IMR-90 (cell line): Measurements from ENCODE around the gene GLB1L. TPM values are rescaled to one million over a fixed set of nuclear protein-coding genes. Genes with fewer than 3 reads are reported as not detected.
A peak's percentile ranks its signal among the peaks of the same experiment; 100 is the strongest.

Source experiments
- ATAC-seq: fragments of 200-7000 bp; cut with Tn5 transposase; 2 replicates; pipeline ENCODE4 v1.9.1; 2020; ENCODE audit warnings: low read depth, mild to moderate bottlenecking, moderate library complexity
- BruUV-seq: library from RNA; stranded (reverse); fragments of 400-500 nt; replicated peaks from 2 replicates; lab custom pipeline; 2021; lab: Mats Ljungman, UMichigan
- CTCF ChIA-PET: fragments of 300-600 bp; formaldehyde crosslinking; extraction: SDS; loops from one replicate; lab custom pipeline; 2021; ENCODE audit warnings: antibody characterized with exemption; lab: Yijun Ruan, JAX
- POLR2A ChIA-PET: fragments of 300-600 bp; sonication (Branson Sonifier 250); formaldehyde crosslinking; loops from one replicate; lab custom pipeline; 2022; ENCODE audit warnings: antibody characterized with exemption; ENCODE audit not compliant: unreplicated experiment; lab: Charles Lee
- DNase-seq: peaks from one replicate; pipeline ENCODE4 v3.0.0; 2013
- H2AFZ ChIP-seq: replicated peaks from 2 replicates; pipeline ENCODE3; 2013; ENCODE audit warnings: low read length, mild to moderate bottlenecking; ENCODE audit not compliant: poor library complexity
- H2AK5ac ChIP-seq: 2 replicates; pipeline ENCODE4 v1.6.1; 2013; ENCODE audit warnings: low read depth, low read length, inconsistent platforms
- H2AK9ac ChIP-seq: replicated peaks from 2 replicates; pipeline ENCODE3; 2013; ENCODE audit warnings: mild to moderate bottlenecking, low read depth, low read length, moderate library complexity; ENCODE audit not compliant: poor library complexity
- H2BK120ac ChIP-seq: 2 replicates; pipeline ENCODE4 v1.6.1; 2013; ENCODE audit warnings: low read depth, low read length, inconsistent platforms
- H2BK15ac ChIP-seq: 3 replicates; pipeline ENCODE4 v1.6.1; 2013; ENCODE audit warnings: low read depth, low read length, inconsistent platforms
- H2BK20ac ChIP-seq: 2 replicates; pipeline ENCODE4 v1.6.1; 2013; ENCODE audit warnings: low read depth, mild to moderate bottlenecking, inconsistent platforms, low read length, moderate library complexity
- H2BK5ac ChIP-seq: 2 replicates; pipeline ENCODE4 v1.6.1; 2013; ENCODE audit warnings: mild to moderate bottlenecking, low read depth, low read length, inconsistent platforms; ENCODE audit not compliant: poor library complexity, severe bottlenecking
- H3K14ac ChIP-seq: replicated peaks from 2 replicates; pipeline ENCODE4 v1.6.1; 2013; ENCODE audit warnings: low read depth, low read length, inconsistent platforms
- H3K18ac ChIP-seq: 2 replicates; pipeline ENCODE4 v1.6.1; 2013; ENCODE audit warnings: low read depth, low read length, control low read depth
- H3K23ac ChIP-seq: 2 replicates; pipeline ENCODE4 v1.6.1; 2013; ENCODE audit warnings: low read depth, low read length, inconsistent platforms
- H3K27ac ChIP-seq: 2 replicates; pipeline ENCODE4 v1.5.1; 2013; ENCODE audit warnings: mild to moderate bottlenecking, control low read depth, low read length; ENCODE audit not compliant: insufficient read depth
- H3K27me3 ChIP-seq: 2 replicates; pipeline ENCODE4 v1.6.1; 2013; ENCODE audit warnings: low read length; ENCODE audit not compliant: control insufficient read depth, insufficient read depth
- H3K36me3 ChIP-seq: 2 replicates; pipeline ENCODE4 v1.6.1; 2013; ENCODE audit warnings: low read length, mixed read lengths; ENCODE audit not compliant: control insufficient read depth, insufficient read depth
- H3K4ac ChIP-seq: 2 replicates; pipeline ENCODE4 v1.6.1; 2013; ENCODE audit warnings: low read depth, low read length, inconsistent platforms
- H3K4me1 ChIP-seq: 2 replicates; pipeline ENCODE4 v1.6.1; 2013; ENCODE audit warnings: low read length, mixed read lengths; ENCODE audit not compliant: control insufficient read depth, insufficient read depth
- H3K4me2 ChIP-seq: 2 replicates; pipeline ENCODE4 v1.6.1; 2013; ENCODE audit warnings: low read depth, mild to moderate bottlenecking, control low read depth, low read length, moderate library complexity
- H3K4me3 ChIP-seq: 2 replicates; pipeline ENCODE4 v1.5.1; 2013; ENCODE audit warnings: low read depth, mild to moderate bottlenecking, control low read depth, low read length, moderate library complexity; ENCODE audit not compliant: insufficient read depth
- H3K56ac ChIP-seq: 2 replicates; pipeline ENCODE4 v1.6.1; 2013; ENCODE audit warnings: low read length, inconsistent platforms; ENCODE audit not compliant: insufficient read depth; ENCODE audit errors: extremely low read depth
- H3K79me1 ChIP-seq, 2 experiments: 2 replicates each; pipeline ENCODE4 v1.6.1; 2013; ENCODE audit warnings: low read length in 2 of 2, inconsistent platforms in 1 of 2, low read depth in 1 of 2
- H3K9ac ChIP-seq: 2 replicates; pipeline ENCODE4 v1.6.1; 2013; ENCODE audit warnings: low read depth, low read length, control low read depth
- H3K9me1 ChIP-seq: 2 replicates; pipeline ENCODE4 v1.6.1; 2013; ENCODE audit warnings: low read length, inconsistent platforms; ENCODE audit not compliant: insufficient read depth
- H3K9me3 ChIP-seq: 2 replicates; pipeline ENCODE4 v1.6.1; 2013; ENCODE audit warnings: low read length; ENCODE audit not compliant: control insufficient read depth, insufficient read depth
- H4K20me1 ChIP-seq: 2 replicates; pipeline ENCODE4 v1.6.1; 2013; ENCODE audit warnings: low read length, inconsistent platforms; ENCODE audit not compliant: insufficient read depth
- H4K5ac ChIP-seq: 2 replicates; pipeline ENCODE4 v1.6.1; 2013; ENCODE audit warnings: mild to moderate bottlenecking, low read depth, low read length, control low read depth
- H4K8ac ChIP-seq, 2 experiments: 2 replicates each; pipeline ENCODE4 v1.6.1; 2013; ENCODE audit warnings: low read depth in 2 of 2, low read length in 2 of 2, control low read depth in 1 of 2, inconsistent platforms in 1 of 2
- H4K91ac ChIP-seq: 2 replicates; pipeline ENCODE4 v1.6.1; 2013; ENCODE audit warnings: low read depth, low read length, inconsistent platforms; ENCODE audit not compliant: insufficient read depth
- BHLHE40 ChIP-seq: fragments of 150-350 bp; IDR thresholded peaks from 2 replicates; pipeline ENCODE4 v1.6.1; 2016; ENCODE audit warnings: mild to moderate bottlenecking, low read depth, low read length
- CEBPB ChIP-seq: IDR thresholded peaks from 2 replicates; pipeline ENCODE4 v1.6.1; 2012; ENCODE audit warnings: low read depth, low read length, improper control_type of control experiment
- CHD1 ChIP-seq: IDR thresholded peaks from 2 replicates; pipeline ENCODE4 v1.6.1; 2012; ENCODE audit warnings: low read depth, low read length, improper control_type of control experiment
- CTCF ChIP-seq: conservative IDR thresholded peaks from 2 replicates; pipeline ENCODE4 v1.5.1; 2012; ENCODE audit warnings: mild to moderate bottlenecking, low read depth, low read length, improper control_type of control experiment
- FOS ChIP-seq: fragments of 150-350 bp; IDR thresholded peaks from 2 replicates; pipeline ENCODE4 v1.6.1; 2016; ENCODE audit warnings: low read depth, low read length
- MAFK ChIP-seq: IDR thresholded peaks from 2 replicates; pipeline ENCODE4 v1.6.1; 2012; ENCODE audit warnings: low read depth, low read length, improper control_type of control experiment
- MAZ ChIP-seq: IDR thresholded peaks from 2 replicates; pipeline ENCODE4 v1.6.1; 2012; ENCODE audit warnings: low read depth, mild to moderate bottlenecking, low read length, improper control_type of control experiment, moderate library complexity, borderline replicate concordance
- MXI1 ChIP-seq: IDR thresholded peaks from 2 replicates; pipeline ENCODE4 v1.6.1; 2012; ENCODE audit warnings: low read depth, mild to moderate bottlenecking, low read length, moderate library complexity, borderline replicate concordance
- NFE2L2 ChIP-seq: fragments of 150-350 bp; IDR thresholded peaks from 2 replicates; pipeline ENCODE4 v1.6.1; 2016; ENCODE audit warnings: low read depth, mild to moderate bottlenecking, low read length
- POLR2A ChIP-seq: IDR thresholded peaks from 2 replicates; pipeline ENCODE4 v1.6.1; 2012; ENCODE audit warnings: mild to moderate bottlenecking, low read depth, low read length
- RAD21 ChIP-seq: IDR thresholded peaks from 2 replicates; pipeline ENCODE4 v1.6.1; 2012; ENCODE audit warnings: low read length, improper control_type of control experiment
- RCOR1 ChIP-seq: IDR thresholded peaks from 2 replicates; pipeline ENCODE4 v1.6.1; 2012; ENCODE audit warnings: mild to moderate bottlenecking, low read length, improper control_type of control experiment; ENCODE audit not compliant: insufficient replicate concordance
- RFX5 ChIP-seq: IDR thresholded peaks from 2 replicates; pipeline ENCODE4 v1.8.0; 2012; ENCODE audit warnings: low read depth, mild to moderate bottlenecking, low read length, moderate library complexity
- SMC3 ChIP-seq: fragments of 150-350 bp; IDR thresholded peaks from 2 replicates; pipeline ENCODE4 v1.6.1; 2016; ENCODE audit warnings: low read depth, mild to moderate bottlenecking, antibody characterized with exemption, low read length, moderate library complexity
- USF2 ChIP-seq: fragments of 150-350 bp; IDR thresholded peaks from 2 replicates; pipeline ENCODE4 v1.6.1; 2017; ENCODE audit warnings: mild to moderate bottlenecking, antibody characterized with exemption, low read length, low read depth
- WGBS, 2 experiments: methylation state at CpG; one replicate each; pipeline versions ENCODE4 v1.1.5 to v1.1.7; 2013; ENCODE audit warnings: missing lambda C conversion rate in 2 of 2; ENCODE audit not compliant: insufficient read length in 1 of 2; ENCODE audit errors: extremely low coverage in 2 of 2; 5-methylcytosine and 5-hydroxymethylcytosine counted together
- dilution Hi-C: fragments of 300-500 bp; cut with HindIII; formaldehyde crosslinking; loops from one replicate; pipeline ENCODE4 v1.14.3; 2018; ENCODE audit warnings: low sequenced_read_pairs; ENCODE audit not compliant: unreplicated experiment
- in situ Hi-C: fragments of 300-500 bp; cut with MboI; formaldehyde crosslinking; loops from 3 replicates; pipeline ENCODE4 v1.14.3; 2019; ENCODE audit warnings: low sequenced_read_pairs, inconsistent platforms, mixed read lengths
- intact Hi-C: fragments of 100-400 bp; cut with micrococcal nuclease; formaldehyde crosslinking; loops from 2 replicates; pipeline ENCODE4 v1.10.0; 2022
- polyA plus RNA-seq, 3 experiments: library from polyadenylated mRNA; depleted of rRNA; stranded (reverse); fragments of >200 nt; gene quantifications; 2 replicates each; pipeline ENCODE4 v1.2.3, GENCODE V29; 2012; ENCODE audit warnings: low replicate concordance in 1 of 3
- total RNA-seq: library from RNA; depleted of rRNA; stranded (reverse); fragments of >200 nt; gene quantifications from 2 replicates; pipeline ENCODE4 v1.2.3, GENCODE V29; 2012
- TF ChIP-seq, protein P1 (sequence below): fragments of 150-350 bp; IDR thresholded peaks from 2 replicates; pipeline ENCODE4 v1.6.1; 2016; ENCODE audit warnings: low read depth, mild to moderate bottlenecking, low read length, moderate library complexity, borderline replicate concordance

The GLB1L gene
- total and polyA plus RNA-seq, 2 of the 4 experiments (the other 2 are of a cell fraction) = 4.1 to 6.2 TPM

DNA sequence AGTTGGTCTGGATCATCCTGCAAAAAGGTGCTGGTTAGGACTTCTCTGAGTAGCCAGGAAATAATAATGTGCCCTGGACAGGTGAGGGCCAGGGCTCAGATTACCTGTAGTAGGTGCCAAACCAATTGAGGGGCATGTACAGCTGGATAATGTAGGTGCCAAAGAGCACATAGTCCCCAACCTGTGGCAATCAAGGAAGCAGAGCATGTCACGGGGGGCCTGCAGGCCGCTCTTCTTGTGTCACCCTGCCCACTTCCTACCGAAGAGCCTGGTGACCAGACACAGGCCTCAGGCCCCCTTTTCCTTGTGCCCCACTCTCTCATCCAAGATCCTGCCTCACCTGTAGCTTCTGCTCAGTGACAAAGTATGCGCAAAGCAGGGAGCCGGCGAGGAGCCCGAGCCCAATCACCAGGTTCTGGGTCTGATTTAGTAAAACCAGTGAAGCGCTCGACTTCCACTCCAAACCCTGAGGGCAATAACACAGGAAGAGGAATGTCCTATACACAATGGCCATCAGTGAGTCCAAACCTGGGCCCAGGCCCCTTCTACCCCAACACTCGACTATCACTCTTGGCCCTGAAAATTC, 31.7 kb downstream of the GLB1L start:
- no peak for ATAC-seq
- dilution Hi-C loops (no loop called here), intact Hi-C loops (no loop called here), in situ Hi-C loops (no loop called here)
- BruUV-seq = no TSS peak
- Histone ChIP-seq H3K4me2 (no peak overlapping the region), H2BK20ac (no peak overlapping the region), H4K20me1 (peaks cover 11% of the 10 kb centered on the region), H3K18ac (no peak overlapping the region), H4K5ac (no peak overlapping the region), H3K56ac (no peak overlapping the region), H2BK120ac (no peak overlapping the region), H3K23ac (no peak overlapping the region), H3K79me1 (peaks cover 8 to 26% of the 10 kb centered on the region in 2 experiments; a peak in 3 of 4 replicates), H3K9me1 (peaks cover 6% of the 10 kb centered on the region), H3K14ac (no peak overlapping the region), H3K9ac (no peak overlapping the region), H2BK5ac (no peak overlapping the region), H3K27me3 (no peaks in the 10 kb centered on the region), H3K36me3 (peaks cover 57% of the 10 kb centered on the region), H3K4me1 (no peaks in the 10 kb centered on the region), H3K4ac (no peak overlapping the region), H2AK5ac (no peak overlapping the region), H4K8ac (no peak overlapping the region), H4K91ac (no peak overlapping the region), H2BK15ac (no peak overlapping the region), H3K4me3 (no peak overlapping the region), H3K27ac (no peak overlapping the region), H3K9me3 (no peaks in the 10 kb centered on the region), H2AK9ac (peak overlapping the region; percentile 12), H2AFZ (no peak overlapping the region)
- TF ChIP-seq RCOR1 (no peak), BHLHE40 (no peak), MAZ (no peak), CTCF (no peak), USF2 (no peak), RAD21 (no peak), FOS (no peak), MAFK (no peak), RFX5 (no peak), NFE2L2 (no peak), CEBPB (no peak), MXI1 (no peak), CHD1 (no peak), SMC3 (no peak), POLR2A (no peak)
- TF ChIP-seq, protein P1, sequence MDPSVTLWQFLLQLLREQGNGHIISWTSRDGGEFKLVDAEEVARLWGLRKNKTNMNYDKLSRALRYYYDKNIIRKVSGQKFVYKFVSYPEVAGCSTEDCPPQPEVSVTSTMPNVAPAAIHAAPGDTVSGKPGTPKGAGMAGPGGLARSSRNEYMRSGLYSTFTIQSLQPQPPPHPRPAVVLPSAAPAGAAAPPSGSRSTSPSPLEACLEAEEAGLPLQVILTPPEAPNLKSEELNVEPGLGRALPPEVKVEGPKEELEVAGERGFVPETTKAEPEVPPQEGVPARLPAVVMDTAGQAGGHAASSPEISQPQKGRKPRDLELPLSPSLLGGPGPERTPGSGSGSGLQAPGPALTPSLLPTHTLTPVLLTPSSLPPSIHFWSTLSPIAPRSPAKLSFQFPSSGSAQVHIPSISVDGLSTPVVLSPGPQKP = no peak
- WGBS, 2 experiments = 89% methylated on average over 1 of the region's 10 CpGs; no CpG with 5 or more reads in 1 of the 2 experiments
- DNase-seq = no peak
- CTCF ChIA-PET = no interaction called here
- POLR2A ChIA-PET = no interaction called here
